HepG2 (cell line): Measurements from ENCODE around the gene MIS18A. TPM values are rescaled to one million over a fixed set of nuclear protein-coding genes. Genes with fewer than 3 reads are reported as not detected.
"Not testable (repeated sequence)": the region's sequence is repeated elsewhere in the genome, so short reads cannot be mapped to it uniquely, and the experiment has no call there.

ENCODE experiments used
- ATAC-seq: fragments of 200-7000 bp; cut with Tn5 transposase; 3 replicates; pipeline ENCODE4 v1.9.1; 2020; ENCODE audit warnings: mild to moderate bottlenecking, moderate library complexity
- BruUV-seq: library from RNA; stranded (reverse); fragments of 400-500 nt; replicated peaks from 2 replicates; lab custom pipeline; 2021; lab: Mats Ljungman, UMichigan
- CTCF ChIA-PET: fragments of 300-600 bp; formaldehyde crosslinking; extraction: SDS; loops from one replicate; lab custom pipeline; 2021; ENCODE audit warnings: low total read pairs, inconsistent platforms, low intra/inter-chr PET ratio; lab: Yijun Ruan, JAX
- POLR2A ChIA-PET: fragments of 350-600 bp; sonication (Branson Sonifier 250); formaldehyde crosslinking; loops from one replicate; lab custom pipeline; 2020; ENCODE audit warnings: antibody characterized with exemption, inconsistent platforms; lab: Yijun Ruan, JAX
- DNase-seq: peaks from one replicate; pipeline ENCODE4 v3.0.0-alpha.2; 2015; ENCODE audit warnings: low spot score
- FAIRE-seq: peaks from 3 replicates; lab custom pipeline; 2011; peaks lifted over from hg19 to GRCh38; lab: Jason Lieb, UNC
- H2AFZ ChIP-seq: one replicate; pipeline ENCODE4 v1.6.1; 2011; ENCODE audit warnings: low read length, inconsistent platforms
- H3K27ac ChIP-seq: fragments of 300-600 bp; 3 replicates; pipeline ENCODE4 v1.8.0; 2011; ENCODE audit warnings: mixed run types, mild to moderate bottlenecking, mixed read lengths, low read length, inconsistent platforms; ENCODE audit not compliant: insufficient read depth; ENCODE audit errors: extremely low read length
- H3K27me3 ChIP-seq, 2 experiments: fragments of 200-600 bp in 1 of 2; 2 replicates in 1 of 2; 3 replicates in 1 of 2; pipeline versions ENCODE4 v1.6.0 to v1.8.0; 2011; ENCODE audit warnings: low read length in 2 of 2, mild to moderate bottlenecking in 2 of 2, moderate library complexity in 2 of 2, inconsistent platforms in 1 of 2; ENCODE audit not compliant: insufficient read depth in 2 of 2, control insufficient read depth in 1 of 2
- H3K36me3 ChIP-seq, 2 experiments: fragments of 200-600 bp in 1 of 2; replicated peaks in 1 of 2; 2 replicates in 1 of 2; 3 replicates in 1 of 2; pipeline versions ENCODE4 v1.5.1 to v1.8.0; 2011; ENCODE audit warnings: low read length in 2 of 2, inconsistent platforms in 1 of 2; ENCODE audit not compliant: insufficient read depth in 2 of 2, control insufficient read depth in 1 of 2
- H3K4me1 ChIP-seq: 2 replicates; pipeline ENCODE4 v1.5.1; 2012; ENCODE audit warnings: low read length, inconsistent platforms; ENCODE audit not compliant: insufficient read depth
- H3K4me2 ChIP-seq: 2 replicates; pipeline ENCODE4 v1.6.0; 2011; ENCODE audit warnings: low read depth, low read length, inconsistent platforms
- H3K4me3 ChIP-seq, 3 experiments: fragments of 200-600 bp in 1 of 3; sonication (generic), shearing (Covaris generic) in 1 of 3; replicated peaks in 1 of 3; 2 replicates each; pipeline ENCODE4 v1.5.1; 2011 to 2016; ENCODE audit warnings: low read length in 3 of 3, inconsistent platforms in 2 of 3, low read depth in 2 of 3, mild to moderate bottlenecking in 2 of 3, control low read depth in 1 of 3, mixed read lengths in 1 of 3; ENCODE audit not compliant: insufficient read depth in 1 of 3
- H3K79me2 ChIP-seq: one replicate; pipeline ENCODE4 v1.6.1; 2011; ENCODE audit warnings: low read length, inconsistent platforms; ENCODE audit not compliant: insufficient read depth
- H3K9ac ChIP-seq: 2 replicates; pipeline ENCODE4 v1.6.0; 2011; ENCODE audit warnings: mild to moderate bottlenecking, low read depth, low read length, inconsistent platforms; ENCODE audit not compliant: insufficient read depth
- H3K9me3 ChIP-seq: 2 replicates; pipeline ENCODE4 v1.5.1; 2012; ENCODE audit warnings: mild to moderate bottlenecking, low read length
- H4K20me1 ChIP-seq: 2 replicates; pipeline ENCODE4 v1.6.0; 2011; ENCODE audit warnings: inconsistent platforms, mild to moderate bottlenecking, low read length, moderate library complexity; ENCODE audit not compliant: insufficient read depth
- EED ChIP-seq: sonication (generic); formaldehyde crosslinking; IDR thresholded peaks from 2 replicates; pipeline ENCODE4 v1.5.0; 2020; ENCODE audit warnings: mild to moderate bottlenecking, missing genetic modification reagents
- IRF9 ChIP-seq: sonication (generic); formaldehyde crosslinking; IDR thresholded peaks from 2 replicates; pipeline ENCODE4 v1.8.0; 2022; ENCODE audit warnings: missing genetic modification reagents, mild to moderate bottlenecking, borderline replicate concordance
- KDM5A ChIP-seq: fragments of 200-600 bp; sonication (generic); IDR thresholded peaks from 2 replicates; pipeline ENCODE4 v1.7.0; 2018; ENCODE audit warnings: antibody characterized with exemption, mild to moderate bottlenecking, low read length, borderline replicate concordance
- KLF11 ChIP-seq: IDR thresholded peaks from 2 replicates; pipeline ENCODE4 v1.6.1; 2016; ENCODE audit warnings: missing compliant biosample characterization
- MTF1 ChIP-seq: sonication (generic); formaldehyde crosslinking; IDR thresholded peaks from 2 replicates; pipeline ENCODE4 v1.5.0; 2020; ENCODE audit warnings: missing genetic modification reagents
- NKX3-1 ChIP-seq: sonication (generic); formaldehyde crosslinking; IDR thresholded peaks from 2 replicates; pipeline ENCODE4 v1.5.0; 2020; ENCODE audit warnings: missing genetic modification reagents
- NONO ChIP-seq, 2 experiments: fragments of 450-650 bp in 1 of 2; sonication (generic) in 1 of 2; formaldehyde crosslinking in 1 of 2; IDR thresholded peaks in 1 of 2; conservative IDR thresholded peaks in 1 of 2; 2 replicates each; pipeline versions ENCODE4 v1.6.1 to v1.8.0; 2017 to 2022; ENCODE audit warnings: mild to moderate bottlenecking in 1 of 2, missing genetic modification reagents in 1 of 2, moderate library complexity in 1 of 2
- PLRG1 ChIP-seq: fragments of 450-650 bp; conservative IDR thresholded peaks from 2 replicates; pipeline ENCODE4 v1.6.1; 2016
- ZFP37 ChIP-seq: sonication (generic); formaldehyde crosslinking; IDR thresholded peaks from 2 replicates; pipeline ENCODE4 v1.4.0; 2020; ENCODE audit warnings: missing genetic modification reagents, borderline replicate concordance
- ZNF18 ChIP-seq: sonication (generic); formaldehyde crosslinking; IDR thresholded peaks from 2 replicates; pipeline ENCODE4 v1.8.0; 2022; ENCODE audit warnings: mild to moderate bottlenecking, missing genetic modification reagents; ENCODE audit not compliant: insufficient replicate concordance
- WGBS: methylation state at CpG from one replicate; pipeline ENCODE4 v1.1.6; 2017; ENCODE audit warnings: low lambda C conversion rate; 5-methylcytosine and 5-hydroxymethylcytosine counted together
- in situ Hi-C: cut with HindIII; loops from 2 replicates; pipeline ENCODE4 v1.10.0; 2017; ENCODE audit warnings: low pct_unique_long_range_greater_than_20kb; ENCODE audit not compliant: extremely low pct_ligation_motif_present
- intact Hi-C: fragments of 100-400 bp; cut with micrococcal nuclease; formaldehyde crosslinking; loops from one replicate; pipeline ENCODE4 v1.10.0; 2022; ENCODE audit not compliant: unreplicated experiment
- polyA plus RNA-seq, 8 experiments: library from polyadenylated mRNA; depleted of rRNA in 3 of 8; stranded (reverse) in 7 of 8; unstranded in 1 of 8; fragments of >200 nt; fragmentation: Illumina TruSeq in 4 of 8; extraction: Trizol in 4 of 8; gene quantifications; 2 replicates each; pipeline versions ENCODE4 v1.2.1 to v1.2.3, GENCODE V29; 2011 to 2016; ENCODE audit warnings: low read depth in 4 of 8, missing spikeins in 1 of 8, mixed read lengths in 1 of 8; ENCODE audit not compliant: insufficient read depth in 1 of 8
- total RNA-seq, 5 experiments: library from RNA; depleted of rRNA; stranded (reverse); fragments of >200 nt; fragmentation: Illumina TruSeq; extraction: Trizol; gene quantifications; 2 replicates each; pipeline ENCODE4 v1.2.3, GENCODE V29; 2016; ENCODE audit warnings: low read depth in 1 of 5

The MIS18A gene
- total and polyA plus RNA-seq, 2 of the 13 experiments (the other 11 are each of a cell fraction or from before 2014, with no cell fraction given), result 11.2 to 41.4 TPM

- Histone ChIP-seq H3K36me3 (peaks cover 7 to 41% of the 10 kb centered on the region in 2 experiments; a peak in 4 of 5 replicates), H3K9me3 (no peaks in the 10 kb centered on the region), H4K20me1 (no peaks in the 10 kb centered on the region), H3K4me3 (no peak overlapping the region), H2AFZ (no peak overlapping the region), H3K4me1 (peaks cover 28% of the 10 kb centered on the region), H3K27me3 (no peaks in the 10 kb centered on the region), H3K4me2 (no peak overlapping the region), H3K79me2 (no peaks in the 10 kb centered on the region), H3K27ac (no peak overlapping the region), H3K9ac (no peak overlapping the region)
- DNase-seq (no peak), FAIRE-seq (no peak), ATAC-seq (no peak)
- in situ Hi-C loops (no loop called here), intact Hi-C loops (no loop called here)
- TF ChIP-seq EED (CRISPR knock-in tag) (no peak), KDM5A (no peak), NKX3-1 (no peak), ZNF18 (CRISPR knock-in tag) (no peak), NONO (IDR thresholded peaks at IDR 0.05) (no peak), NONO (CRISPR knock-in tag; conservative IDR thresholded peaks at IDR 0.05) (no peak), KLF11 (CRISPR knock-in tag) (no peak), IRF9 (no peak), MTF1 (no peak), ZFP37 (CRISPR knock-in tag) (no peak), PLRG1 (no peak)
- ChIA-PET CTCF (no interaction called here), POLR2A (no interaction called here)
- no TSS peak for BruUV-seq
- 100% methylated on average over 8 of the region's 9 CpGs for WGBS
These were observed 32.8 kb upstream of the MIS18A start for GRCh38 chr21:32311621-32312020.

GRCh38 chr21:32310976-32311375 lies 32.1 kb upstream of the MIS18A start:
- H3K4me3 ChIP-seq, intact Hi-C loops, H2AFZ ChIP-seq, in situ Hi-C loops, H3K27ac ChIP-seq, ATAC-seq, H3K4me2 ChIP-seq, DNase-seq, BruUV-seq, FAIRE-seq, H3K79me2 ChIP-seq, H3K9ac ChIP-seq, H4K20me1 ChIP-seq, CTCF ChIA-PET, H3K27me3 ChIP-seq, H3K9me3 ChIP-seq: not testable (repeated sequence)
- WGBS, result 96% methylated on average over 9 of the region's 9 CpGs
- H3K4me1 ChIP-seq, result peaks cover 22% of the 10 kb centered on the region
- H3K36me3 ChIP-seq, result peaks cover 6 to 35% of the 10 kb centered on the region in 2 experiments; a peak in 4 of 5 replicates
- POLR2A ChIA-PET, result interaction anchor here (1.2 kb wide), 1 partner anchor 8 kb away, joined by 3 read pairs; no protein-coding TSS in a partner anchor
